HEK293 (cell line): Measurements from ENCODE around the gene ATG12.

Experiments used
- CTCF ChIA-PET: fragments of 350-600 bp; formaldehyde crosslinking; extraction: SDS; loops from one replicate; lab custom pipeline; 2021; ENCODE audit warnings: antibody characterized with exemption; lab: Yijun Ruan, JAX
- POLR2A ChIA-PET: fragments of 300-600 bp; formaldehyde crosslinking; extraction: SDS; loops from one replicate; lab custom pipeline; 2020; ENCODE audit warnings: antibody characterized with exemption, inconsistent platforms; lab: Yijun Ruan, JAX
- H3K27ac ChIP-seq: fragments of 200-500 bp; sonication (Bioruptor generic); 2 replicates; pipeline ENCODE4 v1.5.1; 2014; ENCODE audit warnings: low read depth, low read length, control low read depth, inconsistent platforms; ENCODE audit errors: extremely low read depth
- H3K36me3 ChIP-seq, 2 experiments: fragments of 200-500 bp in 1 of 2; sonication (Bioruptor generic) in 1 of 2; 1 replicate in 1 of 2; 2 replicates in 1 of 2; pipeline ENCODE4 v1.5.1; 2014 to 2017; ENCODE audit warnings: inconsistent platforms in 2 of 2, low read length in 2 of 2; ENCODE audit not compliant: control insufficient read depth in 2 of 2, insufficient read depth in 1 of 2
- H3K4me1 ChIP-seq: fragments of 200-500 bp; sonication (Bioruptor generic); 2 replicates; pipeline ENCODE4 v1.5.1; 2014; ENCODE audit warnings: mild to moderate bottlenecking, low read length, inconsistent platforms; ENCODE audit not compliant: control insufficient read depth, insufficient read depth
- H3K4me3 ChIP-seq: 2 replicates; pipeline ENCODE4 v1.5.1; 2011; ENCODE audit warnings: low read depth, mild to moderate bottlenecking, control low read depth, low read length, moderate library complexity
- H3K9me3 ChIP-seq: fragments of 200-500 bp; sonication (Bioruptor generic); 2 replicates; pipeline ENCODE4 v1.5.1; 2014; ENCODE audit warnings: low read depth, low read length, inconsistent platforms; ENCODE audit not compliant: control insufficient read depth, insufficient read depth
- FEZF1 ChIP-seq: fragments of 450-650 bp; formaldehyde crosslinking; IDR thresholded peaks from 2 replicates; pipeline ENCODE4 v1.5.1; 2016; ENCODE audit warnings: missing biosample characterization, missing genetic modification characterization
- PATZ1 ChIP-seq: fragments of 450-650 bp; formaldehyde crosslinking; IDR thresholded peaks from 2 replicates; pipeline ENCODE4 v1.5.1; 2016; ENCODE audit warnings: missing biosample characterization, missing genetic modification characterization
- PRDM1 ChIP-seq: fragments of 450-650 bp; formaldehyde crosslinking; IDR thresholded peaks from 2 replicates; pipeline ENCODE4; 2016; ENCODE audit warnings: missing biosample characterization, missing genetic modification characterization
- REPIN1 ChIP-seq: fragments of 450-650 bp; formaldehyde crosslinking; IDR thresholded peaks from 2 replicates; pipeline ENCODE4 v1.5.1; 2017; ENCODE audit warnings: missing biosample characterization, missing genetic modification characterization, low read depth
- ZBTB1 ChIP-seq: fragments of 450-650 bp; formaldehyde crosslinking; IDR thresholded peaks from 2 replicates; pipeline ENCODE4 v1.5.1; 2016; ENCODE audit warnings: missing biosample characterization, missing genetic modification characterization
- ZBTB10 ChIP-seq: fragments of 450-650 bp; formaldehyde crosslinking; IDR thresholded peaks from 2 replicates; pipeline ENCODE4 v1.5.1; 2016; ENCODE audit warnings: missing biosample characterization, missing genetic modification characterization
- ZNF114 ChIP-seq: fragments of 450-650 bp; formaldehyde crosslinking; IDR thresholded peaks from 2 replicates; pipeline ENCODE4 v1.5.0; 2017; ENCODE audit warnings: missing biosample characterization, missing genetic modification characterization
- ZNF133 ChIP-seq: fragments of 450-650 bp; formaldehyde crosslinking; IDR thresholded peaks from 2 replicates; pipeline ENCODE4 v1.5.1; 2016; ENCODE audit warnings: missing biosample characterization, missing genetic modification characterization
- ZNF157 ChIP-seq: fragments of 450-650 bp; formaldehyde crosslinking; IDR thresholded peaks from 2 replicates; pipeline ENCODE4 v1.5.1; 2016; ENCODE audit warnings: missing biosample characterization, missing genetic modification characterization
- ZNF214 ChIP-seq: fragments of 450-650 bp; formaldehyde crosslinking; IDR thresholded peaks from 2 replicates; pipeline ENCODE4 v1.5.1; 2017; ENCODE audit warnings: missing biosample characterization, mild to moderate bottlenecking, missing genetic modification characterization, borderline replicate concordance
- ZNF510 ChIP-seq: fragments of 450-650 bp; formaldehyde crosslinking; IDR thresholded peaks from 2 replicates; pipeline ENCODE4 v1.5.1; 2018; ENCODE audit warnings: mild to moderate bottlenecking, missing genetic modification characterization, missing biosample characterization; ENCODE audit not compliant: insufficient replicate concordance
- ZNF561 ChIP-seq: fragments of 450-650 bp; IDR thresholded peaks from 2 replicates; pipeline ENCODE4 v1.5.1; 2018; ENCODE audit warnings: missing biosample characterization, missing genetic modification characterization, borderline replicate concordance
- ZXDB ChIP-seq: fragments of 450-650 bp; formaldehyde crosslinking; IDR thresholded peaks from 2 replicates; pipeline ENCODE4 v1.5.1; 2016; ENCODE audit warnings: missing biosample characterization, missing genetic modification characterization
- TF ChIP-seq, protein P1 (sequence below): fragments of 450-650 bp; formaldehyde crosslinking; IDR thresholded peaks from 2 replicates; pipeline ENCODE4 v1.5.1; 2016; ENCODE audit warnings: missing biosample characterization, missing genetic modification characterization

ATG12 gene

DNA sequence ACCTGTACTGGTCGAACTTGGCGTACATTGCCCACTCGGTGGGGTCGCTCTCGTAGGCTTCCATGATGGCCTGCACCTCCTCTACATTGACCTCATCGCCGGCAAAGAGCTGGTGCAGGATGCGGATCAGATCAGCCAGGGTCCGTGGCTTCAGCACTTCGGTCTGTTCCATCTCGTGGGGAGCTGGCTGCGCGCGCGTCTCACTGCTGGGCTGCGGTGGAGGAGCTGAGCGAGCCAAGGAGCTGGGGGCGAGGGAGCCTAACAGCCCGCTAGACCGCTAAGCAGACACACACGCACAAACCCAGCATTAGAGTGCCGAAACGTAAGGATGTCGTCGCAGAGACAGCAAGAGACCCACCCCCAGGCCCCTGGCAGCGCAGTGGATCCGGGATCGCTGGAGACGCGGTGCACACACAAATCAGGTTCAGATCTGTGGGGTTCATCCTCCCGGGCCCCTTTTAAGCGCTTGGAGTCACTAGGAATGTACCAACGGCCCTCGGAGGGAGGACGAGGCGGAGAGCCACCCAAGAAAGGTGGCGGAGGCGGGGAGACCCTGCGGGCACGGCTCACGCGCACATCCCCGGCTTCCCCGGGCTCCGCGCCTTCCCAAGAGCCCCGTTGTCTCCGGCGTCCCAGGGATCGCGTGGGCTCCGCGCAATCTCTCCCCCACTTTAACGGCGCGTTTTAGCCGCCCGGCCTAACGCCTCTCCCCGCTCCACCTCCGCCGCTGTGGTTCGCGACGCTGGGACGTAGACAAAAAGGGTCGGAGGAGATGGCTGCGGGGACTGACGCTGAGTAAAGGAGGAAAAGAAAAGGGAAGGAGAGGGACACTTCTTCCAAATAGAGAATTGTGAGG is 24.9 kb downstream of the ATG12 start, which contains the start of gene CDO1 (continued):
- TF ChIP-seq, protein P1, sequence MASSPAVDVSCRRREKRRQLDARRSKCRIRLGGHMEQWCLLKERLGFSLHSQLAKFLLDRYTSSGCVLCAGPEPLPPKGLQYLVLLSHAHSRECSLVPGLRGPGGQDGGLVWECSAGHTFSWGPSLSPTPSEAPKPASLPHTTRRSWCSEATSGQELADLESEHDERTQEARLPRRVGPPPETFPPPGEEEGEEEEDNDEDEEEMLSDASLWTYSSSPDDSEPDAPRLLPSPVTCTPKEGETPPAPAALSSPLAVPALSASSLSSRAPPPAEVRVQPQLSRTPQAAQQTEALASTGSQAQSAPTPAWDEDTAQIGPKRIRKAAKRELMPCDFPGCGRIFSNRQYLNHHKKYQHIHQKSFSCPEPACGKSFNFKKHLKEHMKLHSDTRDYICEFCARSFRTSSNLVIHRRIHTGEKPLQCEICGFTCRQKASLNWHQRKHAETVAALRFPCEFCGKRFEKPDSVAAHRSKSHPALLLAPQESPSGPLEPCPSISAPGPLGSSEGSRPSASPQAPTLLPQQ: peak; percentile 94

DNA sequence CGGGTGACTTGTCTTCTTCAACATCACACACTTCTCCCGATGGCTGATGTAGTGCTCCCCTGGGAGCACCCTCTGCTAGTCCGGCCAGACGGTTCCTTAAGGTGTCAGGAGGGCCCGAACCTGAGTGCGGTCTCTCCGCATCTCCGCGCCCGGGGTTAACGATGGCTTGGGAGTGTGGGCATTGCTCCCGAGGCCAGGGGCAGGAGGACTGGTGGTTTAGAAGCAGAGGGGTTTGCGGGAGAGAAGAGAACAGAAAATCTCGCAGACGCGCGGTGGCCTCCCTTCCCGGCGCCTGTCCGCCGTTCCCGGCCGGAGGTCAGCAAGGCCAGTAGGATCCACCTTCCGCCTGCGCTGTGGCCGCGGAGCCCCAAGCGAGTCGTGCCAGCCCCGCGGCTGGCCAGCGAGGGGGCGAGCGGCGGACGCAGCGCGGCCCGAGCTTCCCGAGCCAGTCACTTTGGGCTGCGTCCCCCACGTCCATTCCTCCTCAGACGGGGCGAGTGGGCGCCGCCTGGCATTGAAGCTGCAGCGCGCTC is 25.6 kb downstream of the ATG12 start:
- no peaks in the 10 kb centered on the region for H3K9me3 ChIP-seq
- no peaks in the 10 kb centered on the region for H3K36me3 ChIP-seq
- POLR2A ChIA-PET: interaction anchor here (0.6 to 1.3 kb wide), 5 partner anchors 16 to 214 kb away, joined by 3 to 12 read pairs (median 3); partner anchors contain the start of genes AP3S1 and ATG12
- H3K4me3 ChIP-seq: peak overlapping the region; percentile 57
- H3K27ac ChIP-seq: peak overlapping the region; percentile 91
- TF ChIP-seq ZNF133 (tag by site-specific recombination): no peak
- TF ChIP-seq ZBTB10 (tag by site-specific recombination): no peak
- TF ChIP-seq FEZF1 (tag by site-specific recombination): no peak
- TF ChIP-seq ZNF214 (tag by site-specific recombination): no peak
- no peak for TF ChIP-seq ZNF561 (tag by site-specific recombination)
- TF ChIP-seq REPIN1 (tag by site-specific recombination): no peak
- no peak for TF ChIP-seq ZXDB (tag by site-specific recombination)
- TF ChIP-seq ZNF114 (tag by site-specific recombination): no peak
- H3K4me1 ChIP-seq: 0 out of 2 replicates have a peak, but pooled peaks cover 2% of the 10 kb centered on the region
- CTCF ChIA-PET: no interaction called here

- Histone ChIP-seq H3K36me3 (no peaks in the 10 kb centered on the region), H3K4me1 (0 out of 2 replicates have a peak, but pooled peaks cover 2% of the 10 kb centered on the region), H3K4me3 (peak overlapping the region; percentile 57), H3K27ac (peak overlapping the region; percentile 91; the same call in 1 of the 2 replicates), H3K9me3 (no peaks in the 10 kb centered on the region)
- TF ChIP-seq ZBTB1 (tag by site-specific recombination) (no peak), ZNF510 (tag by site-specific recombination) (no peak), PATZ1 (no peak), ZNF157 (tag by site-specific recombination) (no peak), PRDM1 (peak; percentile 41; the same call in 1 of the 2 replicates)
- CTCF ChIA-PET: no interaction called here
- POLR2A ChIA-PET: no interaction called here
Measured at GRCh38 chr5:115815006-115815692, 26.2 kb downstream of the ATG12 start.
